GM12878 (cell line): ENCODE data around the gene TFR2. TPM values are rescaled to one million over a fixed set of nuclear protein-coding genes. Genes with fewer than 3 reads are reported as not detected.

Experiments used
- BHLHE40 ChIP-seq, 2 experiments: fragments of 450-650 bp in 1 of 2; IDR thresholded peaks; 2 replicates each; pipeline ENCODE4 v1.6.1; 2011 to 2017; ENCODE audit warnings: low read depth in 2 of 2, borderline replicate concordance in 1 of 2, improper control_type of control experiment in 1 of 2, low read length in 1 of 2, mild to moderate bottlenecking in 1 of 2
- CBX3 ChIP-seq: fragments of 200-600 bp; sonication (generic); IDR thresholded peaks from 2 replicates; pipeline ENCODE4 v1.6.1; 2016; ENCODE audit warnings: low read depth, borderline replicate concordance
- CREM ChIP-seq: IDR thresholded peaks from 2 replicates; pipeline ENCODE4 v1.6.1; 2014; ENCODE audit warnings: antibody characterized with exemption, low read depth
- EED ChIP-seq: sonication (generic); IDR thresholded peaks from 2 replicates; pipeline ENCODE4 v1.6.1; 2016; ENCODE audit warnings: antibody characterized with exemption, low read depth
- JUNB ChIP-seq: IDR thresholded peaks from 2 replicates; pipeline ENCODE4 v1.6.1; 2016; ENCODE audit warnings: antibody characterized with exemption, mild to moderate bottlenecking
- LARP7 ChIP-seq: fragments of 450-650 bp; IDR thresholded peaks from 2 replicates; pipeline ENCODE4 v1.6.1; 2017; ENCODE audit warnings: mild to moderate bottlenecking
- MEF2A ChIP-seq: IDR thresholded peaks from 2 replicates; pipeline ENCODE4 v1.6.1; 2011; ENCODE audit warnings: low read depth, mild to moderate bottlenecking, low read length, moderate library complexity; ENCODE audit not compliant: insufficient read depth
- MYC ChIP-seq: IDR thresholded peaks from 2 replicates; pipeline ENCODE4 v1.6.1; 2011; ENCODE audit warnings: mild to moderate bottlenecking, low read length, moderate library complexity, inconsistent platforms; ENCODE audit not compliant: insufficient read depth, insufficient replicate concordance, insufficient read length, severe bottlenecking
- PAX5 ChIP-seq: IDR thresholded peaks from 2 replicates; pipeline ENCODE4 v1.6.1; 2011; ENCODE audit warnings: low read depth, low read length, borderline replicate concordance
- PML ChIP-seq: IDR thresholded peaks from 2 replicates; pipeline ENCODE4 v1.6.1; 2012; ENCODE audit warnings: low read length, inconsistent platforms
- PRDM15 ChIP-seq: fragments of 450-650 bp; formaldehyde crosslinking; IDR thresholded peaks from 2 replicates; pipeline ENCODE4 v1.4.0; 2020; ENCODE audit warnings: mild to moderate bottlenecking, moderate library complexity
- RAD21 ChIP-seq: IDR thresholded peaks from 2 replicates; pipeline ENCODE4 v1.6.1; 2011; ENCODE audit warnings: mild to moderate bottlenecking, low read depth, low read length, moderate library complexity; ENCODE audit not compliant: insufficient read depth
- RB1 ChIP-seq: fragments of 450-650 bp; formaldehyde crosslinking; IDR thresholded peaks from 2 replicates; pipeline ENCODE4 v1.6.1; 2017; ENCODE audit warnings: mild to moderate bottlenecking, borderline replicate concordance
- RBBP5 ChIP-seq: fragments of 200-600 bp; sonication (generic); conservative IDR thresholded peaks from 2 replicates; pipeline ENCODE4 v1.6.1; 2016
- RFX5 ChIP-seq: IDR thresholded peaks from 2 replicates; pipeline ENCODE4 v1.6.1; 2011; ENCODE audit warnings: low read depth, low read length, improper control_type of control experiment
- SMC3 ChIP-seq: IDR thresholded peaks from 2 replicates; pipeline ENCODE4 v1.6.1; 2011; ENCODE audit warnings: low read length, improper control_type of control experiment, borderline replicate concordance
- SPI1 ChIP-seq: IDR thresholded peaks from 2 replicates; pipeline ENCODE4 v1.6.1; 2011; ENCODE audit warnings: low read depth, mild to moderate bottlenecking, low read length, moderate library complexity, borderline replicate concordance; ENCODE audit not compliant: insufficient read depth
- STAT1 ChIP-seq: fragments of 450-650 bp; conservative IDR thresholded peaks from 2 replicates; pipeline ENCODE4 v1.6.1; 2014; ENCODE audit warnings: antibody characterized with exemption, mild to moderate bottlenecking
- TCF3 ChIP-seq: IDR thresholded peaks from 2 replicates; pipeline ENCODE4 v1.6.1; 2012; ENCODE audit warnings: low read depth, mild to moderate bottlenecking, low read length, borderline replicate concordance; ENCODE audit not compliant: insufficient read depth
- TCF7 ChIP-seq: IDR thresholded peaks from 2 replicates; pipeline ENCODE4 v1.6.1; 2014; ENCODE audit warnings: antibody characterized with exemption, borderline replicate concordance
- ZBTB11 ChIP-seq: fragments of 450-650 bp; formaldehyde crosslinking; IDR thresholded peaks from 2 replicates; pipeline ENCODE4 v1.5.0; 2022; ENCODE audit warnings: mild to moderate bottlenecking, missing genetic modification characterization
- ZNF384 ChIP-seq: IDR thresholded peaks from 2 replicates; pipeline ENCODE4 v1.6.1; 2012; ENCODE audit warnings: low read depth, mild to moderate bottlenecking, low read length, improper control_type of control experiment, borderline replicate concordance
- polyA plus RNA-seq, 11 experiments: library from polyadenylated mRNA; depleted of rRNA in 4 of 11; unstranded in 6 of 11; stranded (reverse) in 5 of 11; fragments of >200 nt; fragmentation: Nextera tagmentation in 4 of 11; fragmentation: Illumina TruSeq in 1 of 11; extraction: Ambion mirVana in 4 of 11; extraction: Trizol in 1 of 11; gene quantifications; 1 replicate in 1 of 11; 2 replicates in 10 of 11; pipeline versions ENCODE4 v1.2.1 to v1.2.3, GENCODE V29; 2011 to 2016; ENCODE audit warnings: inconsistent platforms in 2 of 11, missing spikeins in 2 of 11, low read depth in 1 of 11
- total RNA-seq, 4 experiments: library from RNA; depleted of rRNA in 3 of 4; stranded (reverse); fragments of >200 nt in 3 of 4; fragmentation: Illumina TruSeq in 1 of 4; extraction: Trizol in 1 of 4; gene quantifications; 2 replicates each; pipeline versions ENCODE4 v1.2.1 to v1.2.3, GENCODE V29; 2013 to 2021

Gene TFR2
- total and polyA plus RNA-seq, 10 of the 15 experiments (the other 5 are each of a cell fraction or from before 2014, with no cell fraction given) = 0.30 to 7.2 (median 1.8) TPM

- TF ChIP-seq ZBTB11 (CRISPR knock-in tag) (no peak), ZNF384 (no peak), TCF7 (no peak), PRDM15 (CRISPR knock-in tag) (no peak), MEF2A (0 out of 2 replicates have a peak, but pooled peaks have one; percentile 36), BHLHE40 (IDR thresholded peaks at IDR 0.05; ENCODE audit: borderline replicate concordance in 1 of 2, low read depth in 2 of 2, low read length in 1 of 2) (no peak; a peak in 1 of 4 replicates), TCF3 (0 out of 2 replicates have a peak, but pooled peaks have one; percentile 43), RFX5 (no peak), SPI1 (no peak), CBX3 (no peak), EED (no peak), SMC3 (no peak), JUNB (no peak), STAT1 (0 out of 2 replicates have a peak, but pooled peaks have one; percentile 59), PML (peak; percentile 73; the same call in 1 of the 2 replicates), MYC (no peak), RAD21 (no peak), PAX5 (peak; percentile 33; the same call in 1 of the 2 replicates), RBBP5 (no peak), LARP7 (peak; percentile 97), RB1 (peak; percentile 77; the same call in 1 of the 2 replicates), CREM (no peak)
Observed at GRCh38 chr7:100585511-100586265, 55.7 kb downstream of the TFR2 start, which contains the start of gene LRCH4 (continued).
